AG04450 (cell line): ENCODE results near the gene RPUSD1. TPM values are rescaled to one million over a fixed set of nuclear protein-coding genes. Genes with fewer than 3 reads are reported as not detected.
"Not testable (repeated sequence)": the region's sequence is repeated elsewhere in the genome, so short reads cannot be mapped to it uniquely, and the experiment has no call there.

ENCODE experiments used
- CTCF ChIA-PET: fragments of 300-600, 350-600 bp; formaldehyde crosslinking; extraction: SDS; loops from one replicate; lab custom pipeline; 2022; ENCODE audit warnings: antibody characterized with exemption, inconsistent platforms; lab: Charles Lee
- POLR2A ChIA-PET: fragments of 350-600 bp; formaldehyde crosslinking; extraction: SDS; loops from one replicate; lab custom pipeline; 2021; ENCODE audit warnings: antibody characterized with exemption, inconsistent platforms; lab: Yijun Ruan, JAX
- DNase-seq: peaks from one replicate; pipeline ENCODE4 v3.0.0-alpha.2; 2011; ENCODE audit warnings: low read depth, low spot score
- H3K27ac ChIP-seq: one replicate; pipeline ENCODE4 v1.5.1; 2012; ENCODE audit warnings: low read depth, low read length, control low read depth
- H3K27me3 ChIP-seq: one replicate; pipeline ENCODE4 v1.6.0; 2012; ENCODE audit warnings: low read length; ENCODE audit not compliant: control insufficient read depth, insufficient read depth
- H3K4me3 ChIP-seq: 2 replicates; pipeline ENCODE4 v1.5.1; 2011; ENCODE audit warnings: mild to moderate bottlenecking, low read depth, low read length, control low read depth
- H3K9me3 ChIP-seq: 2 replicates; pipeline ENCODE4 v1.5.1; 2012; ENCODE audit warnings: low read length; ENCODE audit not compliant: control insufficient read depth, insufficient read depth
- polyA minus RNA-seq: library from RNA; depleted of rRNA, polyadenylated mRNA; stranded (reverse); fragments of >200 nt; gene quantifications from 2 replicates; pipeline ENCODE4 v1.2.3, GENCODE V29; 2011; rRNA and poly(A)+ RNA removed
- polyA plus RNA-seq: library from polyadenylated mRNA; depleted of rRNA; stranded (reverse); fragments of >200 nt; gene quantifications from 2 replicates; pipeline ENCODE4 v1.2.3, GENCODE V29; 2011; rRNA removed
- TF ChIP-seq, protein P1 (sequence below): IDR thresholded peaks from 2 replicates; pipeline ENCODE4 v1.5.1; 2011; ENCODE audit warnings: low read depth, low read length, control low read depth, inconsistent platforms

RPUSD1 gene, protein sequence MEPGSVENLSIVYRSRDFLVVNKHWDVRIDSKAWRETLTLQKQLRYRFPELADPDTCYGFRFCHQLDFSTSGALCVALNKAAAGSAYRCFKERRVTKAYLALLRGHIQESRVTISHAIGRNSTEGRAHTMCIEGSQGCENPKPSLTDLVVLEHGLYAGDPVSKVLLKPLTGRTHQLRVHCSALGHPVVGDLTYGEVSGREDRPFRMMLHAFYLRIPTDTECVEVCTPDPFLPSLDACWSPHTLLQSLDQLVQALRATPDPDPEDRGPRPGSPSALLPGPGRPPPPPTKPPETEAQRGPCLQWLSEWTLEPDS
- polyA plus RNA-seq: 9.2 and 13.5 TPM in 2 replicates
- polyA minus RNA-seq: 5.8 and 7.1 TPM in 2 replicates

DNA sequence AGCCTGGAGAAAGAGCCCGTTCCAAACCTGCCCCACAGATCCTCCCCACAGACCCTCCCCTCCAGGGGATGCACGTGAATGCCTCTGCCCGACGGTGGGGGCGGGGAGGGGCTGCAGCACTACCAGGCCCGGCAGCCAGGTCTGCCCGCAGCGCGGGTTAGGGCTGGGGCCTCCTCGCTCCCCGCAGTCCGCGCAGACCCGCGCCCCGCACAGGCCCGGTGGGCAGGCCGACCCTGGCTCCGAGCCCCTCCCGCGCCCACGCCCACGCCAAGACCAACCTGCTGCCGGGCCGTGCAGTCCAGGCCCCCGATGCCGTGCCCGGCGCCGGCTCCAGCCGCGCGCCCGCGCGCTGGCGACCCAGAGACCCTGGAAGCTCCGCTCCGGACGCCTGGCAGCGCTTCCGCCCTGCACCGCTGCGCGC, at the start of gene RPUSD1:
Gene RPUSD1, minus strand, starts transcription at position 404 of the 421 bp plus-strand sequence. CDS start 644 bp downstream, outside the sequence.
- DNase-seq: no peak
- CTCF ChIA-PET: interaction anchor here (0.8 kb wide), 1 partner anchor 72 kb away, joined by 3 read pairs; no protein-coding TSS in a partner anchor
- Histone ChIP-seq H3K27ac (no peak within 1 kb of the TSS), H3K4me3 (peak within 1 kb of the TSS; percentile 86), H3K9me3 (no peaks in the 10 kb centered on the region; the same call in 1 of the 2 replicates), H3K27me3 (no peaks in the 10 kb centered on the region)
- TF ChIP-seq, protein P1, sequence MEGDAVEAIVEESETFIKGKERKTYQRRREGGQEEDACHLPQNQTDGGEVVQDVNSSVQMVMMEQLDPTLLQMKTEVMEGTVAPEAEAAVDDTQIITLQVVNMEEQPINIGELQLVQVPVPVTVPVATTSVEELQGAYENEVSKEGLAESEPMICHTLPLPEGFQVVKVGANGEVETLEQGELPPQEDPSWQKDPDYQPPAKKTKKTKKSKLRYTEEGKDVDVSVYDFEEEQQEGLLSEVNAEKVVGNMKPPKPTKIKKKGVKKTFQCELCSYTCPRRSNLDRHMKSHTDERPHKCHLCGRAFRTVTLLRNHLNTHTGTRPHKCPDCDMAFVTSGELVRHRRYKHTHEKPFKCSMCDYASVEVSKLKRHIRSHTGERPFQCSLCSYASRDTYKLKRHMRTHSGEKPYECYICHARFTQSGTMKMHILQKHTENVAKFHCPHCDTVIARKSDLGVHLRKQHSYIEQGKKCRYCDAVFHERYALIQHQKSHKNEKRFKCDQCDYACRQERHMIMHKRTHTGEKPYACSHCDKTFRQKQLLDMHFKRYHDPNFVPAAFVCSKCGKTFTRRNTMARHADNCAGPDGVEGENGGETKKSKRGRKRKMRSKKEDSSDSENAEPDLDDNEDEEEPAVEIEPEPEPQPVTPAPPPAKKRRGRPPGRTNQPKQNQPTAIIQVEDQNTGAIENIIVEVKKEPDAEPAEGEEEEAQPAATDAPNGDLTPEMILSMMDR: no peak
- POLR2A ChIA-PET: interaction anchor here (0.6 to 1.6 kb wide), 8 partner anchors 13 to 182 kb away, joined by 3 to 5 read pairs (median 4); partner anchors contain the start of genes ANTKMT, GNG13 and METTL26

DNA sequence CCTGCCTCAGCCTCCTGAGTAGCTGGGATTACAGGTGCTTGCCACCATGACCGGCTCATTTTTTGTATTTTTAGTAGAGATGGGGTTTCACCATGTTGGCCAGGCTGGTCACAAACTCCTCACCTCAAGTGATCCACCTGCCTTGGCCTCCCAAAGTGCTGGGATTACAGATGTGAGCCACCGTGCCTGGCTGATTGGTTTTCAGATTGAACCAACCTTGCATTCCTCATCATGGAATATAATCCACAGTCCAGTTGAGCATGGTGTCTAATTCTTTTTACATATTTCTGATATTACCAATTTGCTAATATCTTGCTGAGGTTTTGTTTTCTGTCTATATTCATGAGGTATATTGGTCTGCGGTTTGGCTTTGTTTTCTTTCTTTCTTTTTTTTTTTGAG, 48.6 kb upstream of the RPUSD1 start:
- H3K27me3 ChIP-seq, POLR2A ChIA-PET, DNase-seq: not testable (repeated sequence)

DNA sequence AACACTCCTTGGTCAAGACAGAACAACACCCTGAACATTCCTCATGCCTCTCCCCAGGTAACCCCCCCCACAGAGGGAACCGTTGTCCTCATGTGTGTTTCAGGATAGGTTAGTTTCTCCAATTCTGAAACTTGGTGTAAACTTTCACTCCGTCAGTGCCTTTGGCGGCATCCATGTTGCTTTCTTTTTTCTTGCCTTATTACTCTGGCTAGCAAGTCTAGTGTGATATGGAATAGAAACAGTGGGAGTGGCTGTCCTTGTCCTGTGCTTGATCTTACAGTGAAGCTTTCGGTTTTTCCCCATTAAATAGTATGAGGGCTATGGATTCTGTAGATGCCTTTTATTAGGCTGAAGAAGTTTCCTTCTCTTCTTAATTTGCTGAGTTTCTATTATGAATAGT, 48.0 kb upstream of the RPUSD1 start:
- ChIA-PET CTCF (no interaction called here), POLR2A (no interaction called here)
- TF ChIP-seq, protein P1: no peak
- no peak for DNase-seq
- no peak overlapping the region for H3K27ac ChIP-seq
- peaks cover 71% of the 10 kb centered on the region for H3K9me3 ChIP-seq
- no peaks in the 10 kb centered on the region for H3K27me3 ChIP-seq
- H3K4me3 ChIP-seq: no peak overlapping the region

More for the DNA sequence above, 48.6 kb upstream of the RPUSD1 start:
- CTCF ChIA-PET, H3K27ac ChIP-seq, H3K4me3 ChIP-seq: not testable (repeated sequence)
- peaks cover 73% of the 10 kb centered on the region for H3K9me3 ChIP-seq

DNA sequence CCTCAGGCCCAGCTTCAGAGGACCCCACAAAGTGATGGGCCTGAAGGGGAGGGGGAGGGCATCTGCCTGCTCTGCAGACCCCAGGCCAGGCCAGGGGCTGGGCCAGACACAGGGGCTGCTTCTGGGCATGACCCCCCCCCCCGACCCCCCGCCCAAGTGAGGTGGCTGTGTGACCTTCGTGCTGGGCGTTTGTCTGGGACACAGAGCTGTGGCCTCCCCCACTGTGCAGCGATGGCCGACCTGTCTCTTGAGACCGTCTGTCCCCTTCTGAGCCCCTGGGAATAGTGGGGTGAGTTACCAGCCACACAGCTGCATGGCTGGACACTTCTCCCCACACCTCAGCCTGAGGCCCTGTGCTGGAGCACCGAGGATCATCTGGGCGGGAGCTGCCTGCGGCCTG, 47.2 kb upstream of the RPUSD1 start:
- H3K9me3 ChIP-seq: peaks cover 71% of the 10 kb centered on the region
- no peaks in the 10 kb centered on the region for H3K27me3 ChIP-seq
- H3K27ac ChIP-seq: no peak overlapping the region
- TF ChIP-seq, protein P1: no peak
- ChIA-PET CTCF (no interaction called here), POLR2A (no interaction called here)
- DNase-seq: no peak
- no peak overlapping the region for H3K4me3 ChIP-seq

DNA sequence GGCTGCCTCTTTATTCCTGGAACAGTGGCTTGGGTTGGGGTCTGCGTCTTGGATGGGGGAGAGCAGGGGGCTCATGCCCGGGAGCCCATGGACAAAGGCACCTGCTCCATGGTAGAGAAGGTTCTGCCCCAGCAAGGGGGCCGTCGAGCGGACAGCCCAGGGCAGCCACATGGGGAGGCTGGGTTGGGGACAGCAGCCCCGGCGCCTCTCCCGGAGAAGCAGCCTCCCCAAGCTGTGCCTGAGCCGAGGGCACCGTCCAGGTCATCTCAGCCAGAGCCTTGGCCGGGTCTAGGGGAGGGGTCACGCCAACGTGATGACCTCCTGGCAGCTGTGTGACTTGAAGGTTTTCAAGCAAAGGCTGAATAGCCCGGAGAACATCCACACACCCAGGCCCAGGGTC, 45.2 kb upstream of the RPUSD1 start:
- CTCF ChIA-PET: no interaction called here
- TF ChIP-seq, protein P1: no peak
- DNase-seq: no peak
- no peak overlapping the region for H3K4me3 ChIP-seq
- POLR2A ChIA-PET: no interaction called here
- H3K27me3 ChIP-seq: peaks cover 2% of the 10 kb centered on the region
- H3K9me3 ChIP-seq: peaks cover 59% of the 10 kb centered on the region
- no peak overlapping the region for H3K27ac ChIP-seq
